ENCODE data around the gene PDCL3.

DNA sequence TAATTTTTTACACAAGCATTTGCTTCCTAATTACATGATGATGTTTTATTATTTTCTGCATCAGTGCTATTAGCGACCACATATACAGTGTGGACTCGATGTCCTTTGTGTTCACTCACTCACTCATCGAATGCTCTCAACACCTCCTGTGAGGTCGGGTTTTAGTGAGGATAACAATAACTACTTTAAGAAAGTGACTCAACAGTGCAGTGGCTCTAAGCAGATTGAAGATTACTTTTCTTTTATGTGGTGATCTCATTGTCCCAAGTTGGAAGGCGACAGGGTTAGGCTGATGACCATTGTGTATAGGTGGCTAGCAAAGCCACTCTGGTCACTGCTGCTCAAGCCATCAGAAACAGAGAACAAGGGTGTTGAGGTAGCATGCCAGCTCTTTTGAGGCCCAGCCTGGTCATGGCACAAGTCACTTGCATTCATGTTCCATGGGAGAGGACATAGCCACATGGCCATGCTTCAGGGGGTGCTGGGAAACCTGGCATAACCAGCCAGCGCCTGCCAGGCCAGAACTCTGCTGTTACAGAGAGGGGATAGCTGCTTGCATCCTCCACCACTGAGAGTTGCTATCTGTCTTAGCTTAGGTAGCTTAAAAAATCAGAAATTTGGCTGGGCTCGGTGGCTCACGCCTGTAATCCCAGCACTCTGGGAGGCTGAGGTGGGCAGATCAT, 60.4 kb downstream of the PDCL3 start:
- TF ChIP-seq POLR2AphosphoS5 (IDR thresholded peaks at IDR 0.05; ENCODE audit: low read depth, low read length) (no peak), TAF1 (IDR thresholded peaks at IDR 0.05; ENCODE audit: borderline replicate concordance, insufficient read depth, low read length) (no peak), SIN3A (IDR thresholded peaks at IDR 0.05; ENCODE audit: borderline replicate concordance, insufficient read depth, low read length) (no peak)
- TF ChIP-seq, protein P1, sequence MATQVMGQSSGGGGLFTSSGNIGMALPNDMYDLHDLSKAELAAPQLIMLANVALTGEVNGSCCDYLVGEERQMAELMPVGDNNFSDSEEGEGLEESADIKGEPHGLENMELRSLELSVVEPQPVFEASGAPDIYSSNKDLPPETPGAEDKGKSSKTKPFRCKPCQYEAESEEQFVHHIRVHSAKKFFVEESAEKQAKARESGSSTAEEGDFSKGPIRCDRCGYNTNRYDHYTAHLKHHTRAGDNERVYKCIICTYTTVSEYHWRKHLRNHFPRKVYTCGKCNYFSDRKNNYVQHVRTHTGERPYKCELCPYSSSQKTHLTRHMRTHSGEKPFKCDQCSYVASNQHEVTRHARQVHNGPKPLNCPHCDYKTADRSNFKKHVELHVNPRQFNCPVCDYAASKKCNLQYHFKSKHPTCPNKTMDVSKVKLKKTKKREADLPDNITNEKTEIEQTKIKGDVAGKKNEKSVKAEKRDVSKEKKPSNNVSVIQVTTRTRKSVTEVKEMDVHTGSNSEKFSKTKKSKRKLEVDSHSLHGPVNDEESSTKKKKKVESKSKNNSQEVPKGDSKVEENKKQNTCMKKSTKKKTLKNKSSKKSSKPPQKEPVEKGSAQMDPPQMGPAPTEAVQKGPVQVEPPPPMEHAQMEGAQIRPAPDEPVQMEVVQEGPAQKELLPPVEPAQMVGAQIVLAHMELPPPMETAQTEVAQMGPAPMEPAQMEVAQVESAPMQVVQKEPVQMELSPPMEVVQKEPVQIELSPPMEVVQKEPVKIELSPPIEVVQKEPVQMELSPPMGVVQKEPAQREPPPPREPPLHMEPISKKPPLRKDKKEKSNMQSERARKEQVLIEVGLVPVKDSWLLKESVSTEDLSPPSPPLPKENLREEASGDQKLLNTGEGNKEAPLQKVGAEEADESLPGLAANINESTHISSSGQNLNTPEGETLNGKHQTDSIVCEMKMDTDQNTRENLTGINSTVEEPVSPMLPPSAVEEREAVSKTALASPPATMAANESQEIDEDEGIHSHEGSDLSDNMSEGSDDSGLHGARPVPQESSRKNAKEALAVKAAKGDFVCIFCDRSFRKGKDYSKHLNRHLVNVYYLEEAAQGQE (IDR thresholded peaks at IDR 0.05; ENCODE audit: insufficient read depth in 1 of 2, low read depth in 2 of 2, low read length in 2 of 2) = no peak

Measured in PFSK-1 (cell line).